GM23338 (cell line): ENCODE results near the gene NFE2L3. TPM values are rescaled to one million over a fixed set of nuclear protein-coding genes. Genes with fewer than 3 reads are reported as not detected.
A peak's percentile ranks its signal among the peaks of the same experiment; 100 is the strongest.

Experiments used
- ATAC-seq: fragments of 200-7000 bp; cut with Tn5 transposase; 3 replicates; pipeline ENCODE4 v1.9.1; 2020
- DNase-seq: peaks from one replicate; pipeline ENCODE4 v3.0.0-alpha.2; 2015; ENCODE audit warnings: low spot score
- H2AFZ ChIP-seq: fragments of 200-600 bp; sonication (generic); 2 replicates; pipeline ENCODE4 v1.8.0; 2016; ENCODE audit warnings: antibody characterized with exemption, mild to moderate bottlenecking, moderate library complexity
- H3F3A ChIP-seq: fragments of 200-600 bp; sonication (generic); replicated peaks from 2 replicates; pipeline ENCODE4 v1.8.0; 2017; ENCODE audit warnings: antibody characterized with exemption, mixed run types, low read depth
- H3K27ac ChIP-seq: fragments of 200-600 bp; sonication (generic); 2 replicates; pipeline ENCODE4 v1.6.1; 2016; ENCODE audit warnings: low read depth
- H3K27me3 ChIP-seq: fragments of 200-600 bp; sonication (generic); 2 replicates; pipeline ENCODE4 v1.8.0; 2016; ENCODE audit warnings: mild to moderate bottlenecking, mixed run types, moderate library complexity; ENCODE audit not compliant: insufficient read depth
- H3K36me3 ChIP-seq: fragments of 200-600 bp; sonication (generic); 2 replicates; pipeline ENCODE4 v1.8.0; 2016; ENCODE audit warnings: mild to moderate bottlenecking; ENCODE audit not compliant: insufficient read depth
- H3K4me1 ChIP-seq: fragments of 200-600 bp; sonication (generic); 2 replicates; pipeline ENCODE4 v1.8.0; 2016; ENCODE audit warnings: mild to moderate bottlenecking, moderate library complexity; ENCODE audit not compliant: insufficient read depth
- H3K4me2 ChIP-seq: fragments of 200-600 bp; sonication (generic); 2 replicates; pipeline ENCODE4 v1.7.1; 2017; ENCODE audit warnings: mixed run types
- H3K4me3 ChIP-seq: fragments of 200-600 bp; sonication (generic); 2 replicates; pipeline ENCODE4 v1.6.1; 2016; ENCODE audit warnings: mixed run types
- H3K79me2 ChIP-seq: fragments of 200-600 bp; sonication (generic); replicated peaks from 2 replicates; pipeline ENCODE4 v1.8.0; 2017; ENCODE audit warnings: mild to moderate bottlenecking; ENCODE audit not compliant: insufficient read depth
- H3K9me2 ChIP-seq: fragments of 200-600 bp; sonication (generic); 2 replicates; pipeline ENCODE4 v1.8.0; 2017; ENCODE audit not compliant: insufficient read depth
- H4K20me1 ChIP-seq: fragments of 200-600 bp; sonication (generic); replicated peaks from 2 replicates; pipeline ENCODE4 v1.8.0; 2017; ENCODE audit warnings: mild to moderate bottlenecking; ENCODE audit not compliant: insufficient read depth
- H3K27ac Mint-ChIP-seq: 2 replicates; pipeline ENCODE4 v1.8.0; 2020; ENCODE audit warnings: inconsistent platforms, mild to moderate bottlenecking, moderate library complexity, mixed read lengths
- H3K27me3 Mint-ChIP-seq: 3 replicates; pipeline ENCODE4 v1.8.0; 2022; ENCODE audit warnings: low read depth, mild to moderate bottlenecking, moderate library complexity, mixed read lengths, inconsistent platforms; ENCODE audit not compliant: insufficient read depth, poor library complexity
- H3K36me3 Mint-ChIP-seq: 3 replicates; pipeline ENCODE4 v1.8.0; 2021; ENCODE audit warnings: low read depth, mild to moderate bottlenecking, inconsistent platforms, moderate library complexity, mixed read lengths
- H3K4me1 Mint-ChIP-seq: 3 replicates; pipeline ENCODE4 v1.8.0; 2020; ENCODE audit warnings: mild to moderate bottlenecking, inconsistent platforms, mixed read lengths
- H3K4me3 Mint-ChIP-seq: 3 replicates; pipeline ENCODE4 v1.8.0; 2021; ENCODE audit warnings: moderate library complexity, mild to moderate bottlenecking, inconsistent platforms, mixed read lengths
- H3K9me3 Mint-ChIP-seq: 3 replicates; pipeline ENCODE4 v1.8.0; 2020; ENCODE audit warnings: moderate library complexity, mild to moderate bottlenecking, inconsistent platforms, mixed read lengths
- CREB1 ChIP-seq: fragments of 250-450 bp; sonication (Bioruptor Pico); IDR thresholded peaks from 2 replicates; pipeline ENCODE4 v1.5.0; 2020; ENCODE audit warnings: low read depth, mild to moderate bottlenecking, moderate library complexity
- EZH2 ChIP-seq: fragments of 200-600 bp; sonication (generic); IDR thresholded peaks from one replicate; pipeline ENCODE4 v1.8.0; 2017; ENCODE audit warnings: antibody characterized with exemption, mild to moderate bottlenecking, low read depth; ENCODE audit not compliant: unreplicated experiment
- EZH2phosphoT487 ChIP-seq: fragments of 200-600 bp; sonication (generic); IDR thresholded peaks from one replicate; pipeline ENCODE4 v1.8.1; 2018; ENCODE audit warnings: antibody characterized with exemption; ENCODE audit not compliant: unreplicated experiment
- POLR2AphosphoS5 ChIP-seq: IDR thresholded peaks from 2 replicates; pipeline ENCODE4 v1.6.1; 2016; ENCODE audit warnings: antibody characterized with exemption, low read depth
- STAT1 ChIP-seq: IDR thresholded peaks from one replicate; pipeline ENCODE4 v1.6.1; 2016; ENCODE audit warnings: antibody characterized with exemption; ENCODE audit not compliant: unreplicated experiment
- polyA plus RNA-seq: library from polyadenylated mRNA; unstranded; fragments of >200 nt; fragmentation: Nextera tagmentation; extraction: Ambion mirVana; gene quantifications from 2 replicates; pipeline ENCODE4 v1.2.1, GENCODE V29; 2016
- total RNA-seq: library from RNA; depleted of rRNA; stranded (reverse); fragments of >200 nt; shearing (Covaris generic); gene quantifications from 2 replicates; pipeline ENCODE4 v1.2.3, GENCODE V29; 2014
- TF ChIP-seq, protein P1 (sequence below): IDR thresholded peaks from one replicate; pipeline ENCODE4 v1.6.1; 2018; ENCODE audit warnings: antibody characterized with exemption; ENCODE audit not compliant: unreplicated experiment
- TF ChIP-seq, protein P2 (sequence below), 2 experiments: fragments of 200-600 bp in 1 of 2; sonication (generic) in 1 of 2; conservative IDR thresholded peaks; 2 replicates each; pipeline versions ENCODE4 v1.5.1 to v1.6.1; 2016 to 2017; ENCODE audit warnings: antibody characterized with exemption in 2 of 2, low read depth in 2 of 2, mild to moderate bottlenecking in 2 of 2, moderate library complexity in 1 of 2
- TF ChIP-seq, protein P3 (sequence below): IDR thresholded peaks from 2 replicates; pipeline ENCODE4 v1.6.1; 2016; ENCODE audit warnings: antibody characterized with exemption

The NFE2L3 gene
- total and polyA plus RNA-seq, 2 experiments from 2014 or later: 62.0 to 142 TPM

DNA sequence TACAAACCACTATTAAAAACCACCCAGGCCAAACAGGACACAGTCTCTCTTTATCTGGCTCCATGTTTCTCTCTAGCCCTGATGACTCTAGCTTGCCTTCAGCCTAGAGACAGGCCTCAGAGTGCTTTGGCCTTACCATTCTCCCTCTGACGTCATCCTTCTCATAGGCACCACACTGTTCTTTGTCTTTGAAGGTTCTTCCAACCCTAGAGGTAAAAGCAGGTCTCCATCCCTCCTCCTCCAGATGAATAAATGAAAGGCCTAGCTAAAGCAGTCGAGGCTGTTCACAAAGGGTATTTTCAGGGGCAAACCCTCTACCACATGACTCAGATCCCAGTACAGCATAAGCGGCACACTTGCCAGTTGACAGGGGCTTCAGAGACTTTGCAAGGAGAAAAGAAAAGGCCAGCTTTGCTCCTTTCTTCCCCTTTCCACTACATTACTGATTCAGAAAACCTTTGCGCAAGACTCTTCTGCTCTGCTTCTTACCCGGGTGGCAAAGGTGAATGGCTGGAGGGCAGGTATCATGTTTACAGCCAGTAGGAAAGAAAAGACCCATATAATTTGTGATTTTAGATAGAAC lies 14.8 kb downstream of the NFE2L3 start (continued):
- TF ChIP-seq, protein P1, sequence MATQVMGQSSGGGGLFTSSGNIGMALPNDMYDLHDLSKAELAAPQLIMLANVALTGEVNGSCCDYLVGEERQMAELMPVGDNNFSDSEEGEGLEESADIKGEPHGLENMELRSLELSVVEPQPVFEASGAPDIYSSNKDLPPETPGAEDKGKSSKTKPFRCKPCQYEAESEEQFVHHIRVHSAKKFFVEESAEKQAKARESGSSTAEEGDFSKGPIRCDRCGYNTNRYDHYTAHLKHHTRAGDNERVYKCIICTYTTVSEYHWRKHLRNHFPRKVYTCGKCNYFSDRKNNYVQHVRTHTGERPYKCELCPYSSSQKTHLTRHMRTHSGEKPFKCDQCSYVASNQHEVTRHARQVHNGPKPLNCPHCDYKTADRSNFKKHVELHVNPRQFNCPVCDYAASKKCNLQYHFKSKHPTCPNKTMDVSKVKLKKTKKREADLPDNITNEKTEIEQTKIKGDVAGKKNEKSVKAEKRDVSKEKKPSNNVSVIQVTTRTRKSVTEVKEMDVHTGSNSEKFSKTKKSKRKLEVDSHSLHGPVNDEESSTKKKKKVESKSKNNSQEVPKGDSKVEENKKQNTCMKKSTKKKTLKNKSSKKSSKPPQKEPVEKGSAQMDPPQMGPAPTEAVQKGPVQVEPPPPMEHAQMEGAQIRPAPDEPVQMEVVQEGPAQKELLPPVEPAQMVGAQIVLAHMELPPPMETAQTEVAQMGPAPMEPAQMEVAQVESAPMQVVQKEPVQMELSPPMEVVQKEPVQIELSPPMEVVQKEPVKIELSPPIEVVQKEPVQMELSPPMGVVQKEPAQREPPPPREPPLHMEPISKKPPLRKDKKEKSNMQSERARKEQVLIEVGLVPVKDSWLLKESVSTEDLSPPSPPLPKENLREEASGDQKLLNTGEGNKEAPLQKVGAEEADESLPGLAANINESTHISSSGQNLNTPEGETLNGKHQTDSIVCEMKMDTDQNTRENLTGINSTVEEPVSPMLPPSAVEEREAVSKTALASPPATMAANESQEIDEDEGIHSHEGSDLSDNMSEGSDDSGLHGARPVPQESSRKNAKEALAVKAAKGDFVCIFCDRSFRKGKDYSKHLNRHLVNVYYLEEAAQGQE: no peak
- TF ChIP-seq STAT1: no peak
- TF ChIP-seq, protein P2, sequence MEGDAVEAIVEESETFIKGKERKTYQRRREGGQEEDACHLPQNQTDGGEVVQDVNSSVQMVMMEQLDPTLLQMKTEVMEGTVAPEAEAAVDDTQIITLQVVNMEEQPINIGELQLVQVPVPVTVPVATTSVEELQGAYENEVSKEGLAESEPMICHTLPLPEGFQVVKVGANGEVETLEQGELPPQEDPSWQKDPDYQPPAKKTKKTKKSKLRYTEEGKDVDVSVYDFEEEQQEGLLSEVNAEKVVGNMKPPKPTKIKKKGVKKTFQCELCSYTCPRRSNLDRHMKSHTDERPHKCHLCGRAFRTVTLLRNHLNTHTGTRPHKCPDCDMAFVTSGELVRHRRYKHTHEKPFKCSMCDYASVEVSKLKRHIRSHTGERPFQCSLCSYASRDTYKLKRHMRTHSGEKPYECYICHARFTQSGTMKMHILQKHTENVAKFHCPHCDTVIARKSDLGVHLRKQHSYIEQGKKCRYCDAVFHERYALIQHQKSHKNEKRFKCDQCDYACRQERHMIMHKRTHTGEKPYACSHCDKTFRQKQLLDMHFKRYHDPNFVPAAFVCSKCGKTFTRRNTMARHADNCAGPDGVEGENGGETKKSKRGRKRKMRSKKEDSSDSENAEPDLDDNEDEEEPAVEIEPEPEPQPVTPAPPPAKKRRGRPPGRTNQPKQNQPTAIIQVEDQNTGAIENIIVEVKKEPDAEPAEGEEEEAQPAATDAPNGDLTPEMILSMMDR (conservative IDR thresholded peaks at IDR 0.05; ENCODE audit: low read depth in 2 of 2): no peak
- TF ChIP-seq EZH2: no peak
- TF ChIP-seq CREB1: no peak

DNA sequence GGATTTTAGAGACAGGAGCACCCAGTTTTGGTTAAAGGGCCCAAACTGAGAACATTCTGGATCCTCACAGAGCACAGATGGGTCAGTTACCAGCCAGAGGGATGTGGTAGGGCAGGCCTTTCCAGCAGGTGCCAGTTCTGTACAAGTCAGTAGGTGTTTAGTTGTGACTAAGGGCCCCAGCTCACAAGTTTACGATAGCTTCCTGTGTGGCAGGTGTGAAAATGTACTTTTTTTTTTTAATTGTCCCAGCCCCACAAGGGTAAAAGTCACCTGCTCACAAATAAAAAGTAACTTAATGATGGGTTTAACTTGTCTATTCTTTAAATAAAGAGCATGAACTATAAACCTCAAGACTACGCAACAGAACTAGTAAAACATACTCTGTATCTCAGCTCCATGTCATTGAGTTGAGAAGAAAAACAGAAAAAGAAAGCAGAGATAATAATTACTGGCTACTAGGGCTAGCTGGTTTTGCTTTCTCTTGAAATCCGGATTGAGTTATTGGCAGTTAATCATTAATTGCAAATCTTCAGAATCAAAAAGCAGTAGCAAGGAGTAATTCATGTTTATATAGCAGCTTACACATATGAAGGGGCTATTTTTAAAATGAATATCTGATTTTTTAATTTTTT lies 15.4 kb downstream of the NFE2L3 start:
- no peaks in the 10 kb centered on the region for H3K27me3 ChIP-seq
- ATAC-seq: no peak
- H3K4me2 ChIP-seq: peak overlapping the region; percentile 28; the same call in 1 of the 2 replicates
- H3K79me2 ChIP-seq: peaks cover 100% of the 10 kb centered on the region
- Mint-ChIP-seq H3K9me3 (peaks cover 21% of the 10 kb centered on the region), H3K36me3 (peaks cover 63% of the 10 kb centered on the region), H3K27ac (peak overlapping the region; percentile 64; the same call in 1 of the 2 replicates), H3K4me3 (no peak overlapping the region), H3K4me1 (peaks cover 36% of the 10 kb centered on the region), H3K27me3 (peaks cover 5% of the 10 kb centered on the region)
- H4K20me1 ChIP-seq: peaks cover 61% of the 10 kb centered on the region
- no peaks in the 10 kb centered on the region for H3K9me2 ChIP-seq
- H3F3A ChIP-seq: no peaks in the 10 kb centered on the region
- H3K4me1 ChIP-seq: peaks cover 42% of the 10 kb centered on the region
- 0 out of 2 replicates have a peak overlapping the region, but pooled peaks have one; percentile 72 for H3K27ac ChIP-seq
- no peak overlapping the region for H2AFZ ChIP-seq
- peaks cover 6% of the 10 kb centered on the region; the same call in 1 of the 2 replicates for H3K36me3 ChIP-seq
- no peak overlapping the region for H3K4me3 ChIP-seq
- no peak for DNase-seq
- TF ChIP-seq, protein P1: no peak
- no peak for TF ChIP-seq STAT1
- TF ChIP-seq POLR2AphosphoS5: no peak
- TF ChIP-seq, protein P3, sequence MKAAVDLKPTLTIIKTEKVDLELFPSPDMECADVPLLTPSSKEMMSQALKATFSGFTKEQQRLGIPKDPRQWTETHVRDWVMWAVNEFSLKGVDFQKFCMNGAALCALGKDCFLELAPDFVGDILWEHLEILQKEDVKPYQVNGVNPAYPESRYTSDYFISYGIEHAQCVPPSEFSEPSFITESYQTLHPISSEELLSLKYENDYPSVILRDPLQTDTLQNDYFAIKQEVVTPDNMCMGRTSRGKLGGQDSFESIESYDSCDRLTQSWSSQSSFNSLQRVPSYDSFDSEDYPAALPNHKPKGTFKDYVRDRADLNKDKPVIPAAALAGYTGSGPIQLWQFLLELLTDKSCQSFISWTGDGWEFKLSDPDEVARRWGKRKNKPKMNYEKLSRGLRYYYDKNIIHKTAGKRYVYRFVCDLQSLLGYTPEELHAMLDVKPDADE: no peak
- TF ChIP-seq EZH2: no peak
- no peak for TF ChIP-seq CREB1
- no peak for TF ChIP-seq EZH2phosphoT487
- TF ChIP-seq, protein P2 (conservative IDR thresholded peaks at IDR 0.05; ENCODE audit: low read depth in 2 of 2): no peak
